Ascending aorta (tissue), 2 donors: ENCODE data around the gene SUPT20HL1. TPM values are rescaled to one million over a fixed set of nuclear protein-coding genes. Genes with fewer than 3 reads are reported as not detected.
A peak's percentile ranks its signal among the peaks of the same experiment; 100 is the strongest.

Experiments
- DNase-seq, 2 donors: peaks; one replicate each; pipeline ENCODE4 v3.0.0-alpha.2; 2019; ENCODE audit warnings: low spot score in 2 of 2
- H3K27ac ChIP-seq, 2 donors: fragments of 200-600 bp; sonication (generic); one replicate each; pipeline ENCODE4 v1.5.1; 2016 to 2017; ENCODE audit warnings: mild to moderate bottlenecking in 1 of 2
- H3K27me3 ChIP-seq: fragments of 200-600 bp; sonication (generic); one replicate; pipeline ENCODE4 v1.5.1; 2017
- H3K36me3 ChIP-seq, 2 donors: fragments of 200-600 bp; sonication (generic); one replicate each; pipeline ENCODE4 v1.5.1; 2016
- H3K4me1 ChIP-seq, 2 donors: fragments of 200-600 bp; sonication (generic); one replicate each; pipeline ENCODE4 v1.5.1; 2016 to 2017; ENCODE audit warnings: mild to moderate bottlenecking in 1 of 2
- H3K4me3 ChIP-seq, 2 donors: fragments of 200-600 bp; sonication (generic); one replicate each; pipeline ENCODE4 v1.5.1; 2016 to 2017; ENCODE audit warnings: mild to moderate bottlenecking in 1 of 2
- H3K9me3 ChIP-seq, 2 donors: fragments of 200-600 bp; sonication (generic); one replicate each; pipeline ENCODE4 v1.5.1; 2016
- intact Hi-C: fragments of 100-400 bp; cut with DNase I; formaldehyde crosslinking; loops from one replicate; pipeline ENCODE4 v1.15.1; 2023
- total RNA-seq: library from RNA; depleted of rRNA; stranded (reverse); fragments of >200 nt; gene quantifications from one replicate; pipeline ENCODE4 v1.1.0, GENCODE V29; 2016
- TF ChIP-seq, protein P1 (sequence below), 3 experiments: fragments of 200-600 bp in 2 of 3; fragments of 450-650 bp in 1 of 3; sonication (generic) in 2 of 3; IDR thresholded peaks; one replicate each; pipeline ENCODE4 v1.5.1; 2016 to 2019; ENCODE audit warnings: antibody characterized with exemption in 3 of 3, mild to moderate bottlenecking in 1 of 3, moderate library complexity in 1 of 3

SUPT20HL1 gene
- total RNA-seq, 1 donor from 2014 or later = 1.7 TPM

DNA sequence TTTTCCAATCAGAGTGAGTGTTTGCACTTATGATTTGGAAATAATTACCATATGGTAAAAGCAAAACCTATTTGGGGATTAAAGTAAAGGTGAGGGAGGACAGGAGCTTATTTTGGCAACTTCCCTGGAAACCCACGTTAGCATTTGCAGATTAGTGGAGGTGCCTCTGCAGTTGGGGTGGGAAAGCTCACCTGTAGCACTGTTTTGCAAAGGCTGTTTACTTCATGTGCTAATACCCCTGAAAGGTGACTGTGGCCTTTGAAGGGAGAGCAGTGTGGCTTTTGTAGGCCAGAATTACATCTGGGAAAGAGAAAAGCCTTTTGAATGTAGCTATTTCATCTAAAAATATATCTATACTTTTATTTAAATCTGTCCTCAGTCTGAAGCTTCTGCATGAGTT lies 9.4 kb downstream of the SUPT20HL1 start:
- intact Hi-C loops = no loop called here
- Histone ChIP-seq H3K27me3 (no peaks in the 10 kb centered on the region), H3K36me3 (no peaks in the 10 kb centered on the region), H3K4me3 (no peak overlapping the region), H3K27ac (no peak overlapping the region), H3K9me3 (no peaks in the 10 kb centered on the region), H3K4me1 (no peaks in the 10 kb centered on the region)
- DNase-seq = no peak
- TF ChIP-seq, protein P1, sequence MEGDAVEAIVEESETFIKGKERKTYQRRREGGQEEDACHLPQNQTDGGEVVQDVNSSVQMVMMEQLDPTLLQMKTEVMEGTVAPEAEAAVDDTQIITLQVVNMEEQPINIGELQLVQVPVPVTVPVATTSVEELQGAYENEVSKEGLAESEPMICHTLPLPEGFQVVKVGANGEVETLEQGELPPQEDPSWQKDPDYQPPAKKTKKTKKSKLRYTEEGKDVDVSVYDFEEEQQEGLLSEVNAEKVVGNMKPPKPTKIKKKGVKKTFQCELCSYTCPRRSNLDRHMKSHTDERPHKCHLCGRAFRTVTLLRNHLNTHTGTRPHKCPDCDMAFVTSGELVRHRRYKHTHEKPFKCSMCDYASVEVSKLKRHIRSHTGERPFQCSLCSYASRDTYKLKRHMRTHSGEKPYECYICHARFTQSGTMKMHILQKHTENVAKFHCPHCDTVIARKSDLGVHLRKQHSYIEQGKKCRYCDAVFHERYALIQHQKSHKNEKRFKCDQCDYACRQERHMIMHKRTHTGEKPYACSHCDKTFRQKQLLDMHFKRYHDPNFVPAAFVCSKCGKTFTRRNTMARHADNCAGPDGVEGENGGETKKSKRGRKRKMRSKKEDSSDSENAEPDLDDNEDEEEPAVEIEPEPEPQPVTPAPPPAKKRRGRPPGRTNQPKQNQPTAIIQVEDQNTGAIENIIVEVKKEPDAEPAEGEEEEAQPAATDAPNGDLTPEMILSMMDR (IDR thresholded peaks at IDR 0.05) = no peak

DNA sequence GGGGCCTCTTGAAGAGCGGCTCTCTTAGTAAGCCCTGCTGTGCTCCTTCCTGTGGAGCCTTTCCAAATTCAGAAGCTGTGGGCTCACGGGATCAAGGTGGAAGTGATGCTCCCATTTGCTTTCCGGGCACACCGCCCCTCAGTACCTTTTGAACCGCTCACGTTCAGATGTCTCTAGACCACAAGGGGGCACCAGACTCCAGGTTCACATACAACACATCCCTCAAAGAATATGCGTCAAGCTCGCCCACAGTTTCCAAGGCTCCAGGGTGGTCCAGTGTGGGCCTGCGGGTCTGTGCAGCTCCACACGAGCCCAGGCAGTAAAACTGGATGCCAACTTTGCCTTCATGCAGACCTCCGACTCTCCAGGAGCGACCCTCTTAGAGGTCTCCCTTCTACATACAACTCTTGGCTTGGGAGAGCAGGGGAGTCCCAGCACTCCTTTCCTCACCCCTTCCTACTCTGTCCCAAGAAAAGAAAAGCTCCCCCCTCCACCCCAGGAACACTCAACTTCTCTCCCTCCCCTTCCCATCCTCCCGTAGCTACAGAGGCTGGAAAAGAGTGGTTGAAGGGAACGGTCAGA lies 11.0 kb downstream of the SUPT20HL1 start:
- intact Hi-C loops = no loop called here
- H3K4me3 ChIP-seq = peak overlapping the region in 1 of 2 donors; percentile 19

DNA sequence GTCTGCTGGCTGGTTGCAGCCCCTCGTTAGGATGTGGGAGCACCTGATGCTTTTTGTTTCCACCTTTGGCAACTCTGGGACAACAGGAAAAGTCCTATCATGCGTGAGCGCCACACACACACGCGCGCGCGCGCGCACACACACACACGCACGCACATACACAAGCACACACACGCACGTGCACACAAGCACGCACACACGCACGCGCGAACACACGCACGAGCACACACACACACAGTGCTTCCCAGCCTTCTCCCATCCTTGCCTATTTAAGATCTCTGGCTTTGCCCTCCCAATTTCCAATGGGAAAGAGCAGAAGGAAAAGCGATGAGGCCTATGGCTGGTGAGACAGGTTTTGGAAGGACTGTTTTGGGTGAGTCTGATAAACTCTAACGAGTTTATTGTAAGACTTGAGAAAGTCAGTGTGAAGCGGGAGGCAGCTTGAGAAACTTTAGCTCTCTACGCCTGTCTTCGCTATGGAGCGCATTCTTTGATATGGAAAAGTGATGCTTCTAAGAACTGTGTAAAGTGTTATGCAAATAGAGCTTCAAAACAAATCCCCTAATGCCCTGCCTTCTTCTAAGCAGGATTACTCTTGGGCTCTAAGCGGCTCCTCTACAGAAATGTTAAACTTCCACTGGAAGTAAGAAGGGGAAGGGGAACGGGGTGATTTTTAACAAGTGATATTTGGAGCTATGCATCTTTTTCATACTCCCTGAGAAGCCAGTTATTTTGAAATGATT lies 11.8 kb downstream of the SUPT20HL1 start:
- intact Hi-C loops = no loop called here
- no peak overlapping the region for H3K4me3 ChIP-seq
- no peaks in the 10 kb centered on the region for H3K27me3 ChIP-seq
- no peaks in the 10 kb centered on the region for H3K36me3 ChIP-seq
- no peaks in the 10 kb centered on the region for H3K4me1 ChIP-seq
- no peak overlapping the region for H3K27ac ChIP-seq
- no peak for DNase-seq
- TF ChIP-seq, protein P1 (IDR thresholded peaks at IDR 0.05) = no peak
- no peaks in the 10 kb centered on the region for H3K9me3 ChIP-seq

More for the DNA sequence above, 11.0 kb downstream of the SUPT20HL1 start:
- Histone ChIP-seq H3K4me1 (no peaks in the 10 kb centered on the region), H3K9me3 (no peaks in the 10 kb centered on the region), H3K27me3 (no peaks in the 10 kb centered on the region), H3K36me3 (no peaks in the 10 kb centered on the region), H3K27ac (no peak overlapping the region)
- TF ChIP-seq, protein P1 (IDR thresholded peaks at IDR 0.05) = peak; percentile 48 to 67 (median 62)
- peak in 1 of 2 donors; percentile 80 for DNase-seq

DNA sequence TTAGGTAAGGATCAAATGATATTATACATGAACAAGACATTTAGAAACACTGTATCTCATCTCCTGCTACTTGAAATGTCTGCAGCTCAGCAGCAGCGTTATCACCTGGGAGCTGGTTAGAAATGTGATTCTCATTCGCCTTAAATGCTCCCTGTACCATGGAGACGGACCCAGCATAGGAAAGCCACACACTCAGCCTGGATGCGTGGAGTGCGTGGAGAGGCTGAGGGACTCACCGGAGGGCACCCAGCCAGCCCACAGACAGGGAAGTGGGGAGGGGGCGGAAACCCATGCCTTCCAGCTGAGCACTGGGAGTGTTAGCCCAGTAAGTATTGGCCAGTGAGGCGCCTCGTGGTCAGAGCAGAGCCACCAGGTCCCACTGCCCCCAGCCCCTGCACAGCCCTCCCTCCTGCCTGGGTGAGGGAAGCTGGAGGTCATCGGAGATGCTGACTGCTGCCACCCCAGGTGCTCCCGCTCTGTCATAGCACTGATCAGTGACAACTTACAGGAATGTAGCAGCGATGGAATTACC lies 15.2 kb downstream of the SUPT20HL1 start:
- H3K27me3 ChIP-seq = no peaks in the 10 kb centered on the region
- no peaks in the 10 kb centered on the region for H3K4me1 ChIP-seq
- intact Hi-C loops = no loop called here
- H3K27ac ChIP-seq = no peak overlapping the region
- no peaks in the 10 kb centered on the region for H3K36me3 ChIP-seq
- no peaks in the 10 kb centered on the region for H3K9me3 ChIP-seq
- DNase-seq = no peak
- TF ChIP-seq, protein P1 (IDR thresholded peaks at IDR 0.05) = no peak
- H3K4me3 ChIP-seq = no peak overlapping the region

DNA sequence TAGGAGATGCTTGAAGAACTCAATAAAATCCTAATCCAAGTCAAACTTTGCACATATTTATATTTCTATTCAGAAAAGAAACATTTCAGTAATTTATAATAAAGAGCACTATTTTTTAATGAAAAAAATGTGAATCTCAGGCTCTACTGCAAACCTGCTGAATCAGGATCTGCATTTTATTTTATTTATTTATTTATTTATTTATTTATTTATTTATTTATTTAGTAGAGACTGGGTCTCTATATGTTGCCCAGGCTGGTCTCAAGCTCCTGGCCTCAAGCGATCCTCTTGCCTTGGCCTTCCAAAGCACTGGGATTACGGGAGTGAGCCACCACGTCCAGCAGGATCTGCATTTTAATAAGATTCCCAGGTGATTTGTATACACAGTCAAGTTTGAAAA lies 16.0 kb downstream of the SUPT20HL1 start:
- Histone ChIP-seq H3K36me3 (no peaks in the 10 kb centered on the region), H3K9me3 (no peaks in the 10 kb centered on the region), H3K27me3 (no peaks in the 10 kb centered on the region), H3K4me1 (no peaks in the 10 kb centered on the region), H3K27ac (no peak overlapping the region), H3K4me3 (no peak overlapping the region)
- TF ChIP-seq, protein P1 (IDR thresholded peaks at IDR 0.05) = no peak
- intact Hi-C loops = no loop called here
- DNase-seq = no peak
